ENCODE results near the gene ZFAND3. TPM values are rescaled to one million over a fixed set of nuclear protein-coding genes. Genes with fewer than 3 reads are reported as not detected.

The ZFAND3 gene
- polyA plus RNA-seq, 1 donor = 84.0 TPM

DNA sequence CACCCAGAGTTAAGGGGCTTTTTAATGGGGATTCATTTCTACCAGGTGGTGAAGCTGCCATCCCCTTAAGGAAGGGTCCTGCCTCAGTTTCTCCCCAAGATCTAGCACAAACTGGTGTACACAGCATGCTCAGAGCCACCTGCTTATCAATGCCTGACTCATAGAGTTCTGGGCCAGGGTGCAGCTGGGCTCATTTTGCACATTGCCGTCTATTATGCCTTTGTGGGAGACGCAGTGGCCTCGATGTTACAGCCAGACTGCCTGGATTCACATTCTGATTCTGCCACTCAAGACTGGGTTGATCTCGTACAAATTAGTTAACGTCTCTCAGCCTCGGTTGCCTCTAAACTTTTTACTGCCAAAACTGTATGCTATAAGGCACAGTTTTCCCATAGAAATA lies 365.7 kb downstream of the ZFAND3 start:
- DNase-seq (ENCODE audit: low read depth) = no peak

DNA sequence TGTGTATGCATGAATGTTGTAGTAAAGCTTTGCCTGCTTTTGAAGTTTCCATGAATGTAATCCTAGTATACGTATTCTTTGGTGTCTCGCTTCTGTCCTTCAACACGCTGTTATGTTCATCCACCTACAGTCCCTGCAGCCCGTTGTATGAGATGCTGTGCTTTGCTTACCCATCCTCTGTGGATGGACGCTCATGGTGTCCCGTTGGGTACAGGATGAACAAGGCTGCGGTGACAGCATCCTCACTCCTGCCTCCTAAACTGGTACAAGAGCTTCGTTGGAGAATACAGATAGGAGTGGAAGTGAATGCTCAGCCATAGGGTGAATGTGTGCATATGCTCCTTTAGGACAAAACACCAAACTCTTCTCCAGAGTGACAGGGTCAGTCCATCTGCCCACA lies 366.2 kb downstream of the ZFAND3 start:
- DNase-seq (ENCODE audit: low read depth) = no peak

DNA sequence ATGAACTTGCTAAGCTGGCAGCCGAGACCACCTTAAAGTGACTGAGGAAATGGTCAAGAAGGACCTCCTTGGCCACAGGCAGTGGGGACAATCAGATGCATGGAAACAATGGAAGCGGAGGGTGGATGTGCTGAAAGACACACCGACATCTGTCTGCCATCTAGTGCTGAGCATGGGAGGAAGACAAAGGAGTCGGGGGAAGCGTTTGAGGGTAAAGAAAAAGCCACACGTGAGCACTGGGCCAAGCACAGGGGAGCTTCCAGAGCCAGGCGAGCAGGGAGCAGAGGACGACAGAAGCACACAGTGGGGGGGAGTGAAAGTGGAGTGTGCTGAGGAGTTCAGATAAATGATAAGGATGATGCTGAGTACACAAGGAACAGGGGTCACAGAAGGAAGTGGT lies 367.8 kb downstream of the ZFAND3 start:
- DNase-seq (ENCODE audit: low read depth) = no peak

DNA sequence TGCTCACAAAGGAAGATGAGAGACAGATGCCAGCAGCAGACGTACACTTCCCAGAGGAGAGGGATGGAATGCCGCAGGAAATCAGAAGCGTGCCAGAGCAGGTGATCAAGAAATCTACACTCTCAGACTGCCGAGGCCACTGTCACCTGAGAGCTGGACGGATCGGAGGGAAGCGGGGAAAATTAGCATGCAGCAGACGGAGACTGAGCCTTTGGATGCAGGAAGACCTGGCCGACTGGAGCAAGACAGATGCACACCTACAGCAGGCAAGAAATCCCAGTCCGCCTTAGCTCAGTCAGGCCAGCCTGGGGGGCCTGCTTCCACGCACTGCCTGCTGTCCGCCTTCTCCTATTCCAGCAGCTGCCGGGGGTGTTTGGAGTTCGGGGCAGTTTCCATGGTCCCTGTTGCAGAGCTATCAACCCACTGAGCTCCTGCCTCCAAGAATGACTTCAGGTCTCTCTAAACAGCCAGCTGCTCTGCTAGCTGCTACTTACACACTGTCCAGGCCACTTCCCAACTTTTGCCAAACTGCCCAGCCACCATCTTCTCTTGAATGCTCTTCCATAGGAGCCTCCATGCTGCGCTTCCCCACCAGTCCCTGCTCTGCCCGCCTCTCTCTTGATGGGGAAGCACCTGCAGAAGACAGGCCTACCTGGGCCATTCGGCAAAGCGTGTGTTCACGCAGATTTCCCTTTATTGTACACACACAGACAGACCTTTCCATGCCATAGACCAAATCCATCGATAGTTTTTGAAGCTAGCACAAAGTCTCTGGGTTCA lies 368.5 kb downstream of the ZFAND3 start:
- no peak for DNase-seq (ENCODE audit: low read depth)

GRCh38 chr6:38188677-38189335 lies 369.3 kb downstream of the ZFAND3 start:
- DNase-seq (ENCODE audit: low read depth) = no peak

GRCh38 chr6:38191418-38191817 lies 371.9 kb downstream of the ZFAND3 start:
- DNase-seq (ENCODE audit: low read depth) = no peak

DNA sequence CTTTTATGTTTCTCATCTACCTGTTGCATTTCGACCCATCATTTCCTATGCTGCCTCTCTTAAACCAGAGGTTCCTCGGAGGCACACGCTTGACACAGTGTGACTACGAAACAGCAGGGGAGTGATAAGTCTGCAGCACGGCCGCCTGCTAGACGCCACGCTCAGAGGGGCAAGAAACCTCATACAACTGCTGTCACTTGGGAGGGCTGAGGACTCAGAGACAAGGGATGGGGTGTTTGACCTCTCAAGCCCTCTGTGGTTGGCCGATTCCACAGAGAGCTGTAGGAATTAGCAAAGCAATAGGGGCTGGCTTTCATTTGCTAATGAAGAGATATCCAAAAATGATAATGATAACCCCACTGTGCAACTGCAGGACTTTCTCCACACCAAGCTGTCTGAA lies 372.5 kb downstream of the ZFAND3 start:
- DNase-seq (ENCODE audit: low read depth) = no peak

GRCh38 chr6:38192487-38192886 lies 373.0 kb downstream of the ZFAND3 start:
- DNase-seq (ENCODE audit: low read depth) = no peak

DNA sequence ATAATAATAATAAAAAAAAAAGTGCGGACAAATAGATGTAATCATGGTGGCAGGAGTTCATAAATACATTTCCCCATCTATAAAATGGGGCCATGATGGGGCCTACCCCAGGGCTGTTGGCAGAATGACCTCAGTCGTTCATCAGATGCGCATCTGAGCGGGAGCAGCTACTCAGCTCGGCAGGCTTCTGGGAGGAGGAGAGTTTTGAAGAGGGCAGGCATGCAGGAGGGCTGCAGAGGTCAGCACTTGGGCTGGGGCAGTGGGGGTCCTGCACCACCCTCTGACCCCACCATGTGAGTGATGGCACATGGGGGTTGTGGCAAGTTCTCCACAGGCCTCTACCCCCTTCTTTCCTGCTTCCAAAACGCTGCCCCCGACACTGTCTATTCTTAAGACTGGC lies 373.5 kb downstream of the ZFAND3 start:
- DNase-seq (ENCODE audit: low read depth) = no peak

DNA sequence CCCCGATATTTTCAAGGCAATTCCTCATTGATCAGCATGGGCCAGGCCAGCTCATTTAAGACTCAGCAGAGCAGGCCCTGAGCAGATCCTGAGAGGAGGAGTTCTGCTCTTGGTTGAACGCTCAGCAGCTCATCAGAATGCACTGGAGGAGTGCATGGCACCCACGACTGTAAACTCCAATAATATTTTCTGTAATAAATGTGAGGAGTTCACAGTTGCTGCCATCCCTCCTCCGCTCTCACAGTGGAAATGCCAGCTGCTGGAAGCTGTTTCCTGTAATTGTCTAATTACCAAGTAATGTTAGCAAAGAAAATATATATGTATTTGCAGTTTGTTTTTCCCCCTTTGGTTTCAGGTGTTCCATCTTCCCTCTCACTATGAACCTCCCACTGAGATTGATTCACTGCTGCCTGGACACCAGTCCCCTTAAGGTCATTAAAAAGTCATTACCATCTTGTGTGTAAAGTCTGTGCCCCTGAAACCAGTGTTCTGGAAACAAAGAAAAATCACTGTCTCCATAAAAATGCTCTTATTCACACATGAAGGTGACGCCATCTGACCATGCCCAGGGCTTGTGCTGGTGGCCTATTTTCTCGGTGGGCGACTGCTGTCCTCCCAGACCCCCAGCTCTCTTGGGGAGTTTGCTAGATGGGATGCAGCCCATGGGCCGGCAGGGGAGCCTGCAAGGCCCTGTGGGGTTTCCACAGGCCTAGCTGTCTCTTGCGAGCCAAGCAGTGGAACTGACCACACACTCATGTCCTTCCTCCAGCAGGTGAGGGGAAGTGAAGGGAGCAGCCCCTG lies 374.2 kb downstream of the ZFAND3 start:
- DNase-seq (ENCODE audit: low read depth) = no peak

DNA sequence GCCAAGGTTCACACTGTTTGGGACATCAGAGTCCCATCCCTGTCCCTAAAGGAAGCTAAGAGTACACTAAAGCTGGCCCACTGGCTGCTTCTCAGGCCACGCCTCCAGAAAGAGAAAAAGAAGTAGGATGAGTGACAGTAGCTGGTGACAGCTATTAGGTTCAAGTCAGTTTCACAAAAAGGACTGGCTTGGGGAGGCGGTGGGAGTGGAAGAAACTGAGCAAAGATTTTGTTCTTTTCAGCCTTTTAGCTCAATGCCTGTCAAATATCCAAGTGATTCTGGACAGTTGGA lies 374.7 kb downstream of the ZFAND3 start:
- no peak for DNase-seq (ENCODE audit: low read depth)

GRCh38 chr6:38194589-38194988 lies 375.1 kb downstream of the ZFAND3 start:
- no peak for DNase-seq (ENCODE audit: low read depth)

DNA sequence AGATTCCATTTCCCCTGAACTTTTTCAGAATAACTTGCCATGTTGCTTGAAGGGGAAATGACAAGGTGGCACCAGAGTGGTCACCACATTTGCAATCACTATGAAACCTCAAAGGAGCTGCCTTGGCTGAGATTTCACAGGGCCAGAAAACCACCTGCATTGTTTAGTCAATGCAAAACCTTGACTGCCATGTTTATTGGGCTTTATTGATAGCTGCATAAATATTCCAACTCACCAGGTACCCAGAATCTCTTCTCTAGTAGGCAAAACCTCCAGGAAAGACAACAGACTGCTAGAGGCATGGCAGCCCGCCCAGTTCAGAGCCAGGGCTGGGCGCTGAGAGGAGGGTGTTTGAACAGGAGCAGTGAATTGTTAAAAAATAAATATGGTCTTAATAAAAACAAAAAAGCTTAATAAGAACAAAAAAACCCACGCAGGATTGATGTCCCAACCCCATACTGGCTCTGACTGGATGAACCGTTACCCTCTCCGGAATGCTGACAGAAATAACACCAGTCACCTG lies 375.6 kb downstream of the ZFAND3 start:
- no peak for DNase-seq (ENCODE audit: low read depth)

- DNase-seq (ENCODE audit: low read depth) = no peak
These were observed 378.7 kb downstream of the ZFAND3 start for GRCh38 chr6:38198219-38198618.

Other genes with a start within 250 kb of the ZFAND3 start
- gene MDGA1, start 121.8 kb upstream of the ZFAND3 start, polyA plus RNA-seq (ENCODE audit: insufficient read length) = 15.7 TPM